ENCODE data around the gene HECTD1.

DNA sequence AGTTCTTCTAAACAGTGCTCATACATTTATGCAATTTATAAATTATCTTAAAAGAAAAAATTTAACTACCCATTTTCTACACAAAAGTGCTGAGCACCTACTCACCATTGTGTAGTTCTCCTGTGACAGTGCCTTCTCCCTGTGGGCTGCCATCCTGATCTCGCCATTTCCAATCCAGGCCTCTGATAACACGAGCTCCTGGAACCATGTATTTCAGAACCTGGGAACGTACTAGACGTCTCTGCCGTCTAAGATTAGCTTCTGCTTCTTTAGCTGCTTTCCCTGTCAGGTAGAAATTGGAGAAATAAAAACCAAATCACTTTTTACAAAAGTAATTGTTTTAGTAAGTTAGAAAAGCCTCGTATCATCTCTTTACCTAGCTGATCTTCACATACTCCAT, 74.5 kb downstream of the HECTD1 start:
- TF ChIP-seq, protein P1, sequence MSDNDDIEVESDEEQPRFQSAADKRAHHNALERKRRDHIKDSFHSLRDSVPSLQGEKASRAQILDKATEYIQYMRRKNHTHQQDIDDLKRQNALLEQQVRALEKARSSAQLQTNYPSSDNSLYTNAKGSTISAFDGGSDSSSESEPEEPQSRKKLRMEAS (IDR thresholded peaks at IDR 0.05) = no peak
- TF ChIP-seq, protein P2, sequence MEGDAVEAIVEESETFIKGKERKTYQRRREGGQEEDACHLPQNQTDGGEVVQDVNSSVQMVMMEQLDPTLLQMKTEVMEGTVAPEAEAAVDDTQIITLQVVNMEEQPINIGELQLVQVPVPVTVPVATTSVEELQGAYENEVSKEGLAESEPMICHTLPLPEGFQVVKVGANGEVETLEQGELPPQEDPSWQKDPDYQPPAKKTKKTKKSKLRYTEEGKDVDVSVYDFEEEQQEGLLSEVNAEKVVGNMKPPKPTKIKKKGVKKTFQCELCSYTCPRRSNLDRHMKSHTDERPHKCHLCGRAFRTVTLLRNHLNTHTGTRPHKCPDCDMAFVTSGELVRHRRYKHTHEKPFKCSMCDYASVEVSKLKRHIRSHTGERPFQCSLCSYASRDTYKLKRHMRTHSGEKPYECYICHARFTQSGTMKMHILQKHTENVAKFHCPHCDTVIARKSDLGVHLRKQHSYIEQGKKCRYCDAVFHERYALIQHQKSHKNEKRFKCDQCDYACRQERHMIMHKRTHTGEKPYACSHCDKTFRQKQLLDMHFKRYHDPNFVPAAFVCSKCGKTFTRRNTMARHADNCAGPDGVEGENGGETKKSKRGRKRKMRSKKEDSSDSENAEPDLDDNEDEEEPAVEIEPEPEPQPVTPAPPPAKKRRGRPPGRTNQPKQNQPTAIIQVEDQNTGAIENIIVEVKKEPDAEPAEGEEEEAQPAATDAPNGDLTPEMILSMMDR (IDR thresholded peaks at IDR 0.05) = no peak
- no peak for TF ChIP-seq POLR2A (IDR thresholded peaks at IDR 0.05; ENCODE audit: low read length)
